HL-60/S4 treated with retinoic acid at 250 ng/mL for 4 days and 3 days (cell line): Measurements from ENCODE around the gene LAD1.

Source experiments
- in situ Hi-C: fragments of 300-500 bp; cut with MboI; formaldehyde crosslinking; loops from 2 replicates; pipeline ENCODE4 v1.7.0; 2022; ENCODE audit warnings: low sequenced_read_pairs

The LAD1 gene

GRCh38 chr1:201419256-201419655 is 20.1 kb upstream of the LAD1 start:
- in situ Hi-C loops: no loop called here

DNA sequence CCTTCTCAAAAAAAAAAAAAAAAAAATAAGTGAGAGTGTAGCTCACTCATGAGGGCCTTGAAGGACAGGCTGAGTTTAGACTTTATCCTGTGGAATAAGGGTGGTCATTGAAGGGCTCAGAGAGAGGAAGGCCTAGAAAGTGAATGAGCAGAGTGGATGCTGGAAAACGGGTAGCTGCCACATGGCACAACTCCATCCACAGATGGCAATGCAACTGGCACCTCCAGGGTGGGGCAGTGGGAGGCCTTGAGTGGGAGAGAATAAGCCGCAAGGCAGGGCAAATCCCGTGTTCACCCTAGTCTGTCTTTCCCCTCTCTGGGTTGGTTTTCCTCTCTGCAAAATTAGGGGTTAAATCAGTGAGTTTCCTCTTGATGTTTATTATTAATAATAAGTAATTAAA is 19.3 kb upstream of the LAD1 start:
- in situ Hi-C loops: no loop called here

DNA sequence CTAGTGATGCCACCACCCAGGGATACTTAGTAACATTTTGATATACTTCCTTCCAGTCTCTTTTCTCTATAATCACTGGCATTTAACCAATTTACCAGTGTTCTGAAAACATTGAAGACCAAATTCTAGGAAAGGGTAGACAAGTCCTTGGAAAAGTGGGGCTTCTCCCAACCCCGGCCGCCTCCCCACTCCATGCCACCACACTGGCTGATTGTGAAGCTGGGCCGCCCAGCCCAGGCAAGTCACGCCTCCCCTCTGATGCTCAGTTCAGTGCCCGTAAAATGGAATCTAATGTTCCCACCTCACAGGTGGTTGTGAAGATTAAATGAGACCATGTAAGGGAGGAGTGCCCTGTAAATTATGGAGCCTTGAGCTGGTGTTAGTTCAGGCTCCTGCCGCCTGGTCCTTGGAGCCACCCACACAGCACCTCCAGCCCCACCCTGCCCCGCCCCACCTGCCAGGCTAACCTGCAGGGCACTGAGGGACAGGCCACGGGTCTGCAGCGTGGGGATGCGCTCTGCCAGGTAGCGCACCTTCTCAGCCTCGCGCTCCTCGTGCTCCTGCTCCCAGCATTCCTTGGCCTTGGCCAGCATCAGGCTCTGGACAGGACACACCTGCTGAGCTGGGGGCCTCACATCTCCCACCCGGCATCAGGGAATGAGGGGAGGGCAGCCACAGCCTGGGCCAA is 15.1 kb upstream of the LAD1 start:
- in situ Hi-C loops: no loop called here

GRCh38 chr1:201411292-201411691 is 12.2 kb upstream of the LAD1 start:
- in situ Hi-C loops: no loop called here

DNA sequence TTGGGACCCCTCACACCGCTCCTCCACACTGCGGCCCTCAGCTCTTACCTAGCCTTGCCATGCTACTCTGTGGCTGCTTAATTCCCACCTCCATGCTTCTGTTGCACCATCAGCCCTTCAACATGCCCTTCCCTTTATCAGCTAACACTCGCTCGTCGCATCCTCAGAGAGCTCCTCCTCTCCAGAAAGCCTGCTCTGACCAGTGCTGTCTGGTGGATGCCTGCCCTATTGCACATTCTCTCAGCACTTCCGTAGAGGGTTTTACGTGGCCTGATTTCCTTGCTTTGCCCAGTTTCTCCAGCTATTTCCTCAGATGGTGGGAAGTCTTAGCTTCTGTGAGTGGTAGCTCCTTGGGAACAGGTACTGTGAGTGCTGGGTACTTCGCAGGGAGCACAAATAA is 10.3 kb upstream of the LAD1 start:
- in situ Hi-C loops: no loop called here

DNA sequence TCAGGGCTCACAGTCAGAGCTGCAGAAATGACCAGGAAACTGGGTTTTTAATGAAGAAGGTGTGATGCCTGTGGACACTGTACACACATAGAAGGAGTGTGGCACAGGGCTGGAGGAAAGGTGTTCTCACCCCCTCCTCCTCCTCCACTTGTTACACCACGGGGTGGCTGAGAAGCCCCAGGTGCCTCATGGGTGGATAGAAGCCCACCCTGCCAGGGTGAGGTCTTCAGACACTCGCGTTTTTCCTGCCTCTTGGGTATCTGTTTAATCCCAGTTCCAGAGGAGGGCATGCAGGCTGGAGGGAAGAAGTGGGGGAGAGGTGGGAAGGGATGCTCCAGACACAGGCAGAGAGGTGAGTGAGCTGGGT is 9.7 kb upstream of the LAD1 start:
- in situ Hi-C loops: no loop called here

DNA sequence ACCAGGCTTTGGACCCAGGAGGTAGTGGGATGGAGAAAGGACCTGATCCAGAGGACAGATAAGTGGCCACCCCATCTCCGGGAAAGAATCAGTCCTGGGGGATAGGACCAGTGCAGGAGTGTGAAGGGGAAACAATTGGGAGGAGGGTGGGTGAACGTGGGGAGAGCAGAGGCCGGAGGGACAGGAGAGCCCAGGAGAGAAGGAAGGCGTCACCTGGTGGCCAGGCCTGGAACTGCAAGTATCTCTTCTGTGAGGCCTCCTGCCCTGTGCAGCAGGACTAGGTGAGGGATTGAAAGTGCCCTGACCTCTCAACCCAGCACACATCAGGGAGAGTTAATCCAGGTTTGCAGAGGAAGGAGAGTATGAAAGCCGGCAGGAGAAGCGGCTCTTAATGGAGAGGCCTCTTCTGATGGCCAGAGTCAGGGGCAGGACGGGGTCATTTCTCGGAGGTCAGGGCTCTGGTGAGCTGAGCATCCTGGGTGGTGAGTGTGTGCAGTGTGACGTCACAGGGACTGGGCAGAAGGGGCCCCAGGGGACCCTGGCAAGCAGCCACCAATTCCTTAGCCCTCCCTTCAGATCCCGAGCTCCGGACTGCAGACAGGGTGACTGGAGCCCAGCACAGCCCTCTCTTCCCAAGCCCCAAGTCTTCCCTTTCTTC is 9.2 kb upstream of the LAD1 start:
- in situ Hi-C loops: no loop called here

- in situ Hi-C loops: no loop called here
Measured at GRCh38 chr1:201406831-201407406, 7.8 kb upstream of the LAD1 start.

GRCh38 chr1:201405484-201405831 is 6.3 kb upstream of the LAD1 start:
- in situ Hi-C loops: no loop called here

GRCh38 chr1:201404722-201405483 is 5.8 kb upstream of the LAD1 start:
- in situ Hi-C loops: no loop called here

- in situ Hi-C loops: no loop called here
Measured at GRCh38 chr1:201404055-201404454, 4.9 kb upstream of the LAD1 start.

GRCh38 chr1:201403359-201403758 is 4.2 kb upstream of the LAD1 start:
- in situ Hi-C loops: no loop called here

DNA sequence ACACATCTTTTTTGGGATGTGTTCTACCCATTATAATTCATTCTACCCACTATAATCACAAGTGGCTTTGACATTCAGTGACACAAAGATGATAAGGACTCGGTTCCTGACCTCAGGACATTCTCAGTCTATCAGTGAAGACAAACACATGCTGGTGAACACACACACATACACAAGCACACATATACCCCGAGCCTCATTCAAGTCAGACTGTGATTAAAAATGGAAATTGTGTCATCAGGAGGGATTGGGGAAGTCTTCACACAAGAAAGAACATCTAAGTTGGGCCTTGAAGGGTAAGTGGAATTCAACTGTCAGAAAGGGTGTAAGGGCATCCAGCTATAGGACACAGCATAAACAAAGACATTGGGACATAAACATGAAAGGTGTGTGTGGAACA is 2.6 kb upstream of the LAD1 start:
- in situ Hi-C loops: no loop called here

GRCh38 chr1:201400852-201401230 is 1.7 kb upstream of the LAD1 start:
- in situ Hi-C loops: no loop called here

- in situ Hi-C loops: no loop called here
Measured at GRCh38 chr1:201400212-201400851, 1.2 kb upstream of the LAD1 start.

DNA sequence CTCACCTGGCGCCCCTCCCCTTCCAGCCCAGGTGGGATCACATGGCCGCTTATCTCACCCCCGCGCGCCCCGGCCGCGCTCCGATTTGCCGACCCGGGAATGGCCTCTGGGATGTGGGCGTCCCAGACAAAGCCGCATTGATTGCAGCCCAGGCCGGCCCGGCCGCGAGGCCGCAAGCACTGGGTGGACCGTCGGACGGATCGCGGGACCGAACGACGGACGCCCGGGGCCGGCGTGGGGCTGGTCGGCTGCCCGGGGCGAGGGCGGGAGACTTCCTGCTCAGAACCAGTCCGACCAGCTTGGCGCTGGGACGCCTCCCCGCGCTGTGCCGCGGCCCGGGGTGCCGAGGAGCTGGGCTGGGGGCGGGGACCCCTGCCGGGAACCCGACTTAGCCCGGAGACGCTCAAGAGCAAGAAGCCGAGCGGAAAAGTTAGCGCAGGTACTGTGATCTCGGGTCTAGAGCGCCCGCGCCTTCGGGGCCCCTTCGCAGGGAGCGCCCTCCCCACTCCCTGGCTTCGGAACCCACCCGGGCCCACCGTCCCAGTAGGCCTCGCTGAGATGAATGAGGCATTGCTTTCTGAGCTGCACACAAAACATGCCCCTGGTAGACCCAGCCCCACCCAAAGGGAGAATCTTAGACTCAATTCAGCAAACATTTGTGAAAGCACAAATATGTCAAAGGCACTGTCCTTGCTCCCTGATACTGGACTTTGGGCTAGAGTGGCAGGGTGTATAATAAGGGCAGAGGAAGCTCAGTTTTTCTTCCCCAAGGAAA is 415 bp upstream of the LAD1 start:
- in situ Hi-C loops: no loop called here

DNA sequence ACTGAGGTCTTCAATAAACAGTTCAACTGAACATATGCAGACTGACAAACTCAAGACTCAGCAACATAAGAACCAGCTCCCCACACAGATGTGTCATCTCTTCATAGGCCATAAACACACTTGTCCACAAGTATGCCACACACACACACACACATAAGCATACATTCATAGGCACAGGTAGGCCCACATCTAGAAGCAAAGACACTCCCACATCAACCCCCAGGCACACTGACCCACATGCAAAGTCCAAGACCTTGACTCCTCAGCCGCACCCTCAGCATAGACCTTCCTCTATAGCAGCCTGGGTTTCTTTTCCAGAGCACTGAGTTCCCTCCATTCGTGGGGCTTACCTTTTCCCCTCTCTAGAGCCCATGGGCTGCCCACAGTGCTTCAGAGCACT is 1.4 kb downstream of the LAD1 start:
- in situ Hi-C loops: no loop called here

DNA sequence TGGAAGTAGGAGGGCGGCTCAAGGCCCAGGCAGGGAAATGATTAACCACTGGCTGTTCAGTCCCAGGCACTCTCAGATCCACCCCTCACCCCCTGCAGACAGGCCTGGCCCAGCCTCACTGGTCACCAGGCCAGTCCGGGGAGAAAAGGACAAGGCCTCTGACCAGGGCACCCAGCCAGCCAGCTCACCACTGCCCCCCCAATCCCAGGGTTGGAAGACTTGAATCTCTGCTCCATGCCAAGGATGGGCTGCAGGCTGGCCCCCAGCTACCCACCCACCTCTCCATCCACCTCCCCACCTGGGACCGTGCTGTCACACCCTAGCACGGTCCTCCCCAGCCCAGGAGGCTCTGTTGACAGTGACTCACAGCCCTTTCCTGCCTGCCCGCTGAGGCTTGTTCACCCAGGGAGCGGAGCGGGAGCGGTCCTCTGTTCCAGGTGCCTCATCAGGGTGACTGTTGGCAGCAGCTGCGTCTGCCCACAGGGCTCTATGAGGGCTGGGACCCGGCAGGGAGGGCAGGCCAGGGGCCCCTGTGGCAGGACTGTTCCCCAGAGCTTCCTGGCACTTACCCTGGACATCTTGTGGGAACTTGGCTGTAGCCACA is 2.2 kb downstream of the LAD1 start:
- in situ Hi-C loops: no loop called here

- in situ Hi-C loops: no loop called here
Measured at GRCh38 chr1:201395936-201396335, 3.2 kb downstream of the LAD1 start.

DNA sequence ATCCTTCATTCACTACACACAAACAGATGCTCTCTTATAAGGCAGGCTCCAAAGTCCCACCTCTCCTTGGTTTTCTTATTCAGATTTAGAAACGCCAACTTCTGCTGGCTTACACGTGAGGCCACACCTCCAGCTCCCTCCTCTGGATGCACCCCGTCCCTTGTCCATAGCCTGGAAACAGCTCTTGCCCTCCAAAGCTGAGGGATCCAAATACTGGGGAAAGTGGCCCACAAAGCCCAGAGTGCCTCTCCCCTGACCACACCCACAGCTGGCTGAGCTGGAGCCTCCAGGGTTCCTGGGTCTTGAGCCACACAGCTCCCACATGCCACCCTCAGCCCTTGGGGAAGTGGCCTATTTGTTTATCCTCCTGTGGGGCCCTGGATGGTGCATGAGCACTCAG is 4.5 kb downstream of the LAD1 start:
- in situ Hi-C loops: no loop called here
